Parathyroid adenoma (tissue), 2 donors: ENCODE measurements around the gene ANKRD6.

ENCODE experiments used
- H2AFZ ChIP-seq: fragments of 300-600 bp; sonication (generic); one replicate; pipeline ENCODE4 v1.7.0; 2017; ENCODE audit warnings: antibody characterized with exemption, mild to moderate bottlenecking
- H3K27ac ChIP-seq: fragments of 300-600 bp; sonication (generic); one replicate; pipeline ENCODE4 v1.7.0; 2017
- H3K27me3 ChIP-seq: fragments of 300-600 bp; sonication (generic); one replicate; pipeline ENCODE4 v1.7.0; 2017; ENCODE audit warnings: low read length; ENCODE audit not compliant: control insufficient read depth, insufficient read depth
- H3K36me3 ChIP-seq: fragments of 300-600 bp; sonication (generic); one replicate; pipeline ENCODE4 v1.7.0; 2017; ENCODE audit warnings: low read length; ENCODE audit not compliant: control insufficient read depth, insufficient read depth
- H3K4me1 ChIP-seq: fragments of 300-600 bp; sonication (generic); one replicate; pipeline ENCODE4 v1.7.0; 2017; ENCODE audit warnings: control low read depth
- H3K4me2 ChIP-seq: fragments of 300-600 bp; sonication (generic); one replicate; pipeline ENCODE4 v1.7.0; 2017; ENCODE audit warnings: low read length
- H3K4me3 ChIP-seq: fragments of 300-600 bp; sonication (generic); one replicate; pipeline ENCODE4 v1.7.0; 2017; ENCODE audit warnings: low read depth, low read length
- H3K79me2 ChIP-seq: fragments of 300-600 bp; sonication (generic); one replicate; pipeline ENCODE4 v1.7.0; 2017; ENCODE audit warnings: control low read depth
- H3K9ac ChIP-seq: fragments of 300-600 bp; sonication (generic); one replicate; pipeline ENCODE4 v1.7.0; 2017; ENCODE audit warnings: mild to moderate bottlenecking
- H3K9me3 ChIP-seq: fragments of 300-600 bp; sonication (generic); one replicate; pipeline ENCODE4 v1.7.0; 2017; ENCODE audit warnings: low read length; ENCODE audit not compliant: control insufficient read depth
- CTCF ChIP-seq: fragments of 300-600 bp; sonication (generic); IDR thresholded peaks from one replicate; pipeline ENCODE4 v1.7.0; 2017; ENCODE audit warnings: antibody characterized with exemption, mild to moderate bottlenecking
- donor health status: primary hyperparathyroidism.

Gene ANKRD6

GRCh38 chr6:89670935-89671565, 238.1 kb downstream of the ANKRD6 start:
- TF ChIP-seq CTCF: no peak
- no peaks in the 10 kb centered on the region for H3K9me3 ChIP-seq
- H3K27ac ChIP-seq: no peak overlapping the region
- H3K79me2 ChIP-seq: no peaks in the 10 kb centered on the region
- H3K4me3 ChIP-seq: no peak overlapping the region
- H3K36me3 ChIP-seq: no peaks in the 10 kb centered on the region
- H2AFZ ChIP-seq: no peak overlapping the region
- no peaks in the 10 kb centered on the region for H3K27me3 ChIP-seq
- H3K9ac ChIP-seq: no peak overlapping the region
- H3K4me2 ChIP-seq: no peak overlapping the region
- H3K4me1 ChIP-seq: no peaks in the 10 kb centered on the region

DNA sequence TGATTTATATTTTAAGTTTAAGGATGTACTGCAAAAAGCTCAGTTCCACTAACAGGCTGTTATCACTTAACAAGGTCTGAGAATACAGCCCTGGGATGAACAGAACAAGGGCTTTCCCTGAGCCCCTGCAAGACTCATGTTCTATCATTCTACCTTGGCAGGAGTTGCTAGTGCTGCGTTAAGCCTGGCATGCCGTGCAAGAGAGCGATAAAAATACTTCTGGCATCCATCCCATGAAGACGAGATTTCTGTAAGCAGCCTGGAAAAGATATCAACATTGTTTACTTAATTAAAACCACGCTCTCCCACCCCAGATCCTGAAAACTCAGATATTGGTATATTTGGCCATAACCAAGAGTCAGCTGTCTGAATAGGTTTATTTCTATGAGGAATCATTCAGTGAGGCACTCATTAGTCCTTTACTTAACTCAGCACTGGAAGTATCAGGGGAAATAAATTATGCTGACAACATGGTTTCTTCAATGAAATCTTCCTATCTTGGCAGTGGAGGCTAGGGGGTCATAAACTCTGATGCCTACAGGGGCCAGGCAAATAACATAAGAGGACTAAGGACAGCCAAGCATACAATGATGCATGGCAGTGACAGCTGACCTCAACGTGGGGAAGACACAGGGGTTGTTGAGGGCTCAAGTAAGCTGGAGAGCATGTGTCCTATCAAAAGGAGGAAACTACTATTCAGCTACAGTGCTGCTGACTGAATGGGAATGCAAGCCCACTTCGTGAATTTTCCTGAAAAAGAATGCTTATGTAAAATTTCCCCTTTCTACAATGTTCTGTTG, 243.2 kb downstream of the ANKRD6 start:
- Histone ChIP-seq H3K27me3 (no peaks in the 10 kb centered on the region), H3K4me3 (no peak overlapping the region), H2AFZ (no peak overlapping the region), H3K79me2 (no peaks in the 10 kb centered on the region), H3K9me3 (no peaks in the 10 kb centered on the region), H3K9ac (no peak overlapping the region), H3K27ac (no peak overlapping the region), H3K4me1 (no peaks in the 10 kb centered on the region), H3K4me2 (no peak overlapping the region), H3K36me3 (no peaks in the 10 kb centered on the region)
- TF ChIP-seq CTCF: no peak

DNA sequence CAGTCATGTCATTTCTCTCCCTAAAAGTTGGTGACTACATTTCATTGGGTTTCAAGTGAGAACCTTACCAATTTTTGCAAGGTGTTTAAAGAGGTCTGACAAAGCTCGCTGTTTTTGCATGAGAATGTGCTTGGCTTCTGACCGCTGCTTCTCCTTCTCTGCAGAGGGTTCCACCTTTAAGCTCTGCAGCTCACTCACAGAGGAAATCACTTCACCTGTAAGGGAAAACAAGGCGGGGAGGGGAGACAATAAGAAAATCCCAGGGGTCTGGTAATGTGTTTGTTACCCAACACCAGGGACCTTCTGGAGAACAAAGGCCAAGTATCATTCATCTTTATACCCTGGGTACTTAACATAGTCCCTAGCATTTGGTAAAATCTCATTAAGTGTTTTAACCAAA, 245.6 kb downstream of the ANKRD6 start:
- Histone ChIP-seq H3K36me3 (no peaks in the 10 kb centered on the region), H3K9ac (no peak overlapping the region), H3K4me1 (no peaks in the 10 kb centered on the region), H3K27me3 (no peaks in the 10 kb centered on the region), H3K27ac (no peak overlapping the region), H3K4me2 (no peak overlapping the region), H3K9me3 (no peaks in the 10 kb centered on the region), H3K79me2 (no peaks in the 10 kb centered on the region), H3K4me3 (no peak overlapping the region), H2AFZ (no peak overlapping the region)
- no peak for TF ChIP-seq CTCF

DNA sequence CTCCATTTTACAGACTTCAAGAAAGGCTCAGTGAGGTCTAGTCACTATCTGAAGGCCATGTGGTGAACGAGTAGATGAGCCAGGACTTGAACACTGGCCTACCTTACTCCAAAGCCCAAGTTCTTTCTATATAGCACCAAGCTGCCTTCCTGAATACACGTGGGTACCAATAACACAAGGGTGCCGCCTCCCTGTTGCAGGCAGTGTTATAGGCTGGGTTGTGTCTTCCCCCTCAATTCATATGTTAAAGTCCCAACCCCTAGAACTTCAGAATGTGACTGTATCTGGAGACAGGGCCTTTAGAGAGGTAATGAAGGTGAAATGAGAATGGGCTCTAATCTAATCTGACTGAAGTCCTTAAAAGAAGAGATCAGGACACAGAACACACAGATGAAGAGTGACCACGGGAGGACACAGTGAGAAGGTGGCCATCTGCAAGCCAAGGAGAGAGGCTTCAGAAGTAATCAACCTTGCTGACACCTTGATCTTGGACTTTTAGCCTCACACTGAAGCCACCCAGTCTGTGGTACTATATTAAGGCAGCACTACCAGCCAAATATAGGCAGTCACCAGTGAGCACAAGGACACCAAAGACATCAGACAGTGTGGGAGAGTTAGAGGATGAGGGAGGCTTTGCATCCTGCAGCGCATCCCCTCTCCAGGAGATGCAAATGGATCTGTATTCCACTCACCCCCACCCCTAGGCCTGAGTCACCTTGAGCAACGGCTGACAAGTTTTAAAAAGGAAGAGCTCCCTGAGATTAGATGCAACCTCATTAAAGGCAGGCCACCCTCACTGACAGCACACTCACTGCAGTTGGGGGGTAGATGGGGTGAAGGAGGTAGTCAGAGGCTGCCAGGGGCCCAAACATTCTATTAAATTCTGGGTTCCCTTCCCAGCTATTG, 246.5 kb downstream of the ANKRD6 start:
- Histone ChIP-seq H3K4me2 (no peak overlapping the region), H3K9ac (no peak overlapping the region), H3K4me1 (no peaks in the 10 kb centered on the region), H3K9me3 (no peaks in the 10 kb centered on the region), H3K4me3 (no peak overlapping the region), H3K36me3 (no peaks in the 10 kb centered on the region), H3K79me2 (no peaks in the 10 kb centered on the region), H3K27me3 (no peaks in the 10 kb centered on the region), H2AFZ (no peak overlapping the region), H3K27ac (no peak overlapping the region)
- TF ChIP-seq CTCF: no peak
